GM12878 (cell line): ENCODE results near the gene CXCR1. TPM values are rescaled to one million over a fixed set of nuclear protein-coding genes. Genes with fewer than 3 reads are reported as not detected.

ENCODE experiments used
- ATAC-seq: fragments of 200-7000 bp; cut with Tn5 transposase; 3 replicates; pipeline ENCODE4 v1.9.1; 2020; ENCODE audit warnings: mild to moderate bottlenecking, moderate library complexity
- BruUV-seq: library from RNA; stranded (reverse); fragments of 400-500 nt; replicated peaks from 2 replicates; lab custom pipeline; 2021; lab: Mats Ljungman, UMichigan
- CTCF ChIA-PET: fragments of 300-600 bp; sonication (Branson Sonifier 250); formaldehyde crosslinking; extraction: SDS; loops from one replicate; lab custom pipeline; 2021; ENCODE audit warnings: inconsistent platforms; lab: Yijun Ruan, JAX
- POLR2A ChIA-PET: fragments of 350-600 bp; formaldehyde crosslinking; extraction: SDS; loops from one replicate; lab custom pipeline; 2021; ENCODE audit warnings: inconsistent platforms; lab: Charles Lee
- RAD21 ChIA-PET: fragments of 300-600 bp; sonication (Branson Sonifier 250); formaldehyde crosslinking; loops from one replicate; lab custom pipeline; 2023; ENCODE audit warnings: antibody characterized with exemption; ENCODE audit not compliant: unreplicated experiment; lab: Charles Lee
- SMC1A ChIA-PET: fragments of 300-600 bp; sonication (Branson Sonifier 250); formaldehyde crosslinking; loops from one replicate; lab custom pipeline; 2023; ENCODE audit not compliant: unreplicated experiment, uncharacterized antibody; lab: Charles Lee
- DNase-seq: peaks from one replicate; pipeline ENCODE4 v3.0.0-alpha.2; 2011; ENCODE audit warnings: low read depth, low spot score
- FAIRE-seq: peaks from 3 replicates; lab custom pipeline; 2011; peaks lifted over from hg19 to GRCh38; lab: Jason Lieb, UNC
- H2AFZ ChIP-seq: 2 replicates; pipeline ENCODE4 v1.6.0; 2011; ENCODE audit warnings: low read depth, low read length, control low read depth; ENCODE audit not compliant: control insufficient read depth
- H3K27ac ChIP-seq: 2 replicates; pipeline ENCODE4 v1.5.1; 2011; ENCODE audit warnings: control low read depth; ENCODE audit not compliant: control insufficient read depth, insufficient read depth
- H3K27me3 ChIP-seq, 2 experiments: replicated peaks in 1 of 2; 2 replicates each; pipeline versions ENCODE4 v1.6.0 to v1.6.1; 2011; ENCODE audit warnings: low read length in 1 of 2; ENCODE audit not compliant: control insufficient read depth in 2 of 2, insufficient read depth in 2 of 2
- H3K36me3 ChIP-seq, 2 experiments: 2 replicates each; pipeline ENCODE4 v1.5.1; 2011; ENCODE audit warnings: low read length in 1 of 2; ENCODE audit not compliant: control insufficient read depth in 2 of 2, insufficient read depth in 2 of 2
- H3K4me1 ChIP-seq: 2 replicates; pipeline ENCODE4 v1.6.1; 2011; ENCODE audit warnings: mild to moderate bottlenecking, low read length, moderate library complexity, mixed read lengths; ENCODE audit not compliant: control insufficient read depth, insufficient read depth
- H3K4me2 ChIP-seq: 2 replicates; pipeline ENCODE4 v1.6.0; 2011; ENCODE audit warnings: control low read depth; ENCODE audit not compliant: control insufficient read depth, insufficient read depth
- H3K4me3 ChIP-seq: fragments of 200-600 bp; sonication (generic); 2 replicates; pipeline ENCODE4 v1.5.1; 2016
- H3K79me2 ChIP-seq: 2 replicates; pipeline ENCODE4 v1.6.0; 2011; ENCODE audit warnings: low read length; ENCODE audit not compliant: control insufficient read depth, insufficient read depth
- H3K9ac ChIP-seq: 2 replicates; pipeline ENCODE4 v1.8.0; 2011; ENCODE audit warnings: low read length, control low read depth, mixed read lengths; ENCODE audit not compliant: control insufficient read depth, insufficient read depth
- H3K9me3 ChIP-seq: replicated peaks from 3 replicates; pipeline ENCODE4 v1.5.1; 2011; ENCODE audit warnings: mild to moderate bottlenecking, low read length; ENCODE audit not compliant: control insufficient read depth, insufficient read depth
- H4K20me1 ChIP-seq: 2 replicates; pipeline ENCODE4 v1.6.0; 2011; ENCODE audit not compliant: control insufficient read depth, insufficient read depth
- ESRRA ChIP-seq: IDR thresholded peaks from 2 replicates; pipeline ENCODE4 v1.6.1; 2012; ENCODE audit warnings: mild to moderate bottlenecking, low read length, improper control_type of control experiment
- EZH2 ChIP-seq: IDR thresholded peaks from 2 replicates; pipeline ENCODE4 v1.6.1; 2012; ENCODE audit warnings: low read depth, mild to moderate bottlenecking, control low read depth, inconsistent platforms, low read length, borderline replicate concordance; ENCODE audit not compliant: control insufficient read depth
- MYB ChIP-seq: fragments of 150-350 bp; IDR thresholded peaks from 2 replicates; pipeline ENCODE4 v1.6.1; 2014; ENCODE audit warnings: mild to moderate bottlenecking, low read depth, low read length, borderline replicate concordance
- NFYA ChIP-seq: IDR thresholded peaks from 2 replicates; pipeline ENCODE4 v1.6.1; 2011; ENCODE audit warnings: low read depth, mild to moderate bottlenecking, low read length, improper control_type of control experiment, borderline replicate concordance
- PAX8 ChIP-seq: fragments of 450-650 bp; IDR thresholded peaks from 2 replicates; pipeline ENCODE4 v1.6.1; 2017; ENCODE audit warnings: mild to moderate bottlenecking, moderate library complexity
- STAT3 ChIP-seq: IDR thresholded peaks from 2 replicates; pipeline ENCODE4 v1.6.1; 2011; ENCODE audit warnings: low read depth, low read length, improper control_type of control experiment
- SUZ12 ChIP-seq: fragments of 200-600 bp; sonication (generic); IDR thresholded peaks from one replicate; pipeline ENCODE4 v1.6.1; 2018; ENCODE audit warnings: antibody characterized with exemption, mild to moderate bottlenecking; ENCODE audit not compliant: unreplicated experiment
- TAF1 ChIP-seq: IDR thresholded peaks from 2 replicates; pipeline ENCODE4 v1.6.1; 2011; ENCODE audit warnings: mild to moderate bottlenecking, low read depth, low read length, borderline replicate concordance
- ZBTB40 ChIP-seq: fragments of 450-650 bp; IDR thresholded peaks from 2 replicates; pipeline ENCODE4 v1.6.1; 2016; ENCODE audit warnings: mild to moderate bottlenecking, moderate library complexity, borderline replicate concordance
- ZNF217 ChIP-seq: fragments of 450-650 bp; IDR thresholded peaks from 2 replicates; pipeline ENCODE4 v1.6.1; 2017; ENCODE audit warnings: antibody characterized with exemption, mild to moderate bottlenecking
- ZNF274 ChIP-seq: IDR thresholded peaks from one replicate; pipeline ENCODE4 v1.8.0; 2011; ENCODE audit not compliant: insufficient read length, insufficient read depth
- ZNF687 ChIP-seq: fragments of 450-650 bp; IDR thresholded peaks from 2 replicates; pipeline ENCODE4 v1.6.1; 2017; ENCODE audit warnings: mild to moderate bottlenecking, moderate library complexity
- WGBS: methylation state at CpG from one replicate; pipeline ENCODE4 v1.1.6; 2016; ENCODE audit warnings: low lambda C conversion rate; ENCODE audit not compliant: insufficient replicate concordance, insufficient coverage; ENCODE audit errors: missing lambda C conversion rate; 5-methylcytosine and 5-hydroxymethylcytosine counted together
- in situ Hi-C: fragments of 300-500 bp; cut with MboI; formaldehyde crosslinking; loops from 9 replicates; pipeline ENCODE4 v1.14.3; 2018; ENCODE audit warnings: mixed read lengths
- intact Hi-C: fragments of 100-400 bp; cut with micrococcal nuclease; formaldehyde crosslinking; loops from one replicate; pipeline ENCODE4 v1.14.2; 2022; ENCODE audit not compliant: unreplicated experiment
- polyA plus RNA-seq, 11 experiments: library from polyadenylated mRNA; depleted of rRNA in 4 of 11; unstranded in 6 of 11; stranded (reverse) in 5 of 11; fragments of >200 nt; fragmentation: Nextera tagmentation in 4 of 11; fragmentation: Illumina TruSeq in 1 of 11; extraction: Ambion mirVana in 4 of 11; extraction: Trizol in 1 of 11; gene quantifications; 1 replicate in 1 of 11; 2 replicates in 10 of 11; pipeline versions ENCODE4 v1.2.1 to v1.2.3, GENCODE V29; 2011 to 2016; ENCODE audit warnings: inconsistent platforms in 2 of 11, missing spikeins in 2 of 11, low read depth in 1 of 11
- total RNA-seq, 4 experiments: library from RNA; depleted of rRNA in 3 of 4; stranded (reverse); fragments of >200 nt in 3 of 4; fragmentation: Illumina TruSeq in 1 of 4; extraction: Trizol in 1 of 4; gene quantifications; 2 replicates each; pipeline versions ENCODE4 v1.2.1 to v1.2.3, GENCODE V29; 2013 to 2021
- TF ChIP-seq, protein P1 (sequence below): fragments of 450-650 bp; formaldehyde crosslinking; IDR thresholded peaks from 2 replicates; pipeline ENCODE4 v1.4.0; 2020; ENCODE audit warnings: mild to moderate bottlenecking, moderate library complexity

CXCR1 gene
- total and polyA plus RNA-seq, 10 of the 15 experiments (the other 5 are each of a cell fraction or from before 2014, with no cell fraction given): not detected

DNA sequence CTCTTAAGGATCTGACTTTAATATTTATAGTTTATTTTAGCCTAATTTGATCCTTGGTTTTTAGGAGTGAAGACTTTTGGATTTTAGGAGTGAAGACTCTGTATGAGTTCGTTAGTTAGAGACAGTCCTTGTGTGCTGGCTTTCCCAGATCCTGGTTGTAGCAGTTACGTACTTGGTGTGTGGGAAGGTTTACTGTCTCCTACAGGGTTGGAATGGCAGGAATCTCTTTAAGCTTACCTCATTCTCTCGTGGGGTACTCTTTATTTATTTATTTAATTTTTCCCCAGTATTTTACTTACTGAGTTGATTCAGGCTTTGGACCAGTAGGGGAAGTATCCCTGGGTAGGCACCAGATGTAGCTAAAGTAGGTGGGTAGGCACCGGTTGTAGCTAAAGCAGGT, 42.8 kb downstream of the CXCR1 start:
- Histone ChIP-seq H3K27me3 (no peaks in the 10 kb centered on the region), H2AFZ (no peak overlapping the region), H3K4me1 (no peaks in the 10 kb centered on the region), H3K27ac (no peak overlapping the region), H3K9me3 (peaks cover 2% of the 10 kb centered on the region), H3K79me2 (no peaks in the 10 kb centered on the region), H3K9ac (no peak overlapping the region), H3K4me3 (no peak overlapping the region), H3K36me3 (no peaks in the 10 kb centered on the region), H3K4me2 (no peak overlapping the region), H4K20me1 (no peaks in the 10 kb centered on the region)
- DNase-seq: no peak
- CTCF ChIA-PET: no interaction called here
- no TSS peak for BruUV-seq
- SMC1A ChIA-PET: no interaction called here
- RAD21 ChIA-PET: no interaction called here
- in situ Hi-C loops: no loop called here
- WGBS: 46% methylated on average over 4 of the region's 4 CpGs
- FAIRE-seq: no peak
- POLR2A ChIA-PET: no interaction called here
- ATAC-seq: no peak
- intact Hi-C loops: no loop called here
- TF ChIP-seq SUZ12 (no peak), NFYA (no peak), EZH2 (no peak), ZNF274 (no peak), TAF1 (no peak), ESRRA (no peak), ZNF217 (no peak), PAX8 (no peak), STAT3 (no peak), ZNF687 (no peak), ZBTB40 (no peak), MYB (no peak)
- TF ChIP-seq, protein P1, sequence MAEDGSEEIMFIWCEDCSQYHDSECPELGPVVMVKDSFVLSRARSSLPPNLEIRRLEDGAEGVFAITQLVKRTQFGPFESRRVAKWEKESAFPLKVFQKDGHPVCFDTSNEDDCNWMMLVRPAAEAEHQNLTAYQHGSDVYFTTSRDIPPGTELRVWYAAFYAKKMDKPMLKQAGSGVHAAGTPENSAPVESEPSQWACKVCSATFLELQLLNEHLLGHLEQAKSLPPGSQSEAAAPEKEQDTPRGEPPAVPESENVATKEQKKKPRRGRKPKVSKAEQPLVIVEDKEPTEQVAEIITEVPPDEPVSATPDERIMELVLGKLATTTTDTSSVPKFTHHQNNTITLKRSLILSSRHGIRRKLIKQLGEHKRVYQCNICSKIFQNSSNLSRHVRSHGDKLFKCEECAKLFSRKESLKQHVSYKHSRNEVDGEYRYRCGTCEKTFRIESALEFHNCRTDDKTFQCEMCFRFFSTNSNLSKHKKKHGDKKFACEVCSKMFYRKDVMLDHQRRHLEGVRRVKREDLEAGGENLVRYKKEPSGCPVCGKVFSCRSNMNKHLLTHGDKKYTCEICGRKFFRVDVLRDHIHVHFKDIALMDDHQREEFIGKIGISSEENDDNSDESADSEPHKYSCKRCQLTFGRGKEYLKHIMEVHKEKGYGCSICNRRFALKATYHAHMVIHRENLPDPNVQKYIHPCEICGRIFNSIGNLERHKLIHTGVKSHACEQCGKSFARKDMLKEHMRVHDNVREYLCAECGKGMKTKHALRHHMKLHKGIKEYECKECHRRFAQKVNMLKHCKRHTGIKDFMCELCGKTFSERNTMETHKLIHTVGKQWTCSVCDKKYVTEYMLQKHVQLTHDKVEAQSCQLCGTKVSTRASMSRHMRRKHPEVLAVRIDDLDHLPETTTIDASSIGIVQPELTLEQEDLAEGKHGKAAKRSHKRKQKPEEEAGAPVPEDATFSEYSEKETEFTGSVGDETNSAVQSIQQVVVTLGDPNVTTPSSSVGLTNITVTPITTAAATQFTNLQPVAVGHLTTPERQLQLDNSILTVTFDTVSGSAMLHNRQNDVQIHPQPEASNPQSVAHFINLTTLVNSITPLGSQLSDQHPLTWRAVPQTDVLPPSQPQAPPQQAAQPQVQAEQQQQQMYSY (CRISPR knock-in tag): no peak
